Pons (tissue), 1 donor: Measurements from ENCODE around the gene GTSF1L.
A peak's percentile ranks its signal among the peaks of the same experiment; 100 is the strongest.

Experiments
- DNase-seq: peaks from one replicate; pipeline ENCODE4 v3.0.0-alpha.2; 2016; ENCODE audit warnings: low spot score

The GTSF1L gene

GRCh38 chr20:43716757-43717615 is 9.8 kb downstream of the GTSF1L start:
- no peak for DNase-seq

- no peak for DNase-seq
Observed at GRCh38 chr20:43716123-43716522, 10.7 kb downstream of the GTSF1L start.

GRCh38 chr20:43715511-43715910 is 11.3 kb downstream of the GTSF1L start:
- DNase-seq, result no peak

GRCh38 chr20:43715044-43715443 is 11.8 kb downstream of the GTSF1L start:
- no peak for DNase-seq

- no peak for DNase-seq
Observed at GRCh38 chr20:43711098-43711654, 15.6 kb downstream of the GTSF1L start.

GRCh38 chr20:43710370-43711044 is 16.3 kb downstream of the GTSF1L start:
- no peak for DNase-seq

GRCh38 chr20:43702502-43702901 is 24.3 kb downstream of the GTSF1L start:
- no peak for DNase-seq

GRCh38 chr20:43700627-43701026 is 26.2 kb downstream of the GTSF1L start:
- no peak for DNase-seq

- no peak for DNase-seq
Observed at GRCh38 chr20:43699941-43700565, 26.7 kb downstream of the GTSF1L start.

- no peak for DNase-seq
Observed at GRCh38 chr20:43695571-43695970, 31.2 kb downstream of the GTSF1L start.

GRCh38 chr20:43694763-43695162 is 32.0 kb downstream of the GTSF1L start:
- DNase-seq, result no peak

GRCh38 chr20:43691928-43692524 is 34.8 kb downstream of the GTSF1L start:
- peak; percentile 14 for DNase-seq

GRCh38 chr20:43690943-43691598 is 35.7 kb downstream of the GTSF1L start:
- DNase-seq, result no peak

GRCh38 chr20:43689165-43689564 is 37.6 kb downstream of the GTSF1L start:
- DNase-seq, result no peak

GRCh38 chr20:43686820-43687219 is 40.0 kb downstream of the GTSF1L start:
- DNase-seq, result no peak

GRCh38 chr20:43682446-43682845 is 44.4 kb downstream of the GTSF1L start:
- DNase-seq, result no peak

GRCh38 chr20:43681991-43682410 is 44.8 kb downstream of the GTSF1L start:
- no peak for DNase-seq

GRCh38 chr20:43681468-43681942 is 45.3 kb downstream of the GTSF1L start:
- no peak for DNase-seq

- DNase-seq, result no peak
Observed at GRCh38 chr20:43680981-43681380, 45.8 kb downstream of the GTSF1L start.

- DNase-seq, result no peak
Observed at GRCh38 chr20:43676368-43676767, 50.4 kb downstream of the GTSF1L start.
